Measurements from ENCODE around the gene GDAP1L1. TPM values are rescaled to one million over a fixed set of nuclear protein-coding genes. Genes with fewer than 3 reads are reported as not detected.

GDAP1L1 gene
- total RNA-seq, 2 donors from 2014 or later, result not detected

- Histone ChIP-seq H3K27me3 (no peaks in the 10 kb centered on the region), H3K27ac (no peak overlapping the region), H3K4me3 (no peak overlapping the region), H3K9me3 (no peaks in the 10 kb centered on the region), H3K4me1 (no peaks in the 10 kb centered on the region), H3K36me3 (replicated peaks in 1 of 2; ENCODE audit: insufficient read depth in 1 of 2, low read depth in 2 of 2) (no peaks in the 10 kb centered on the region)
- ATAC-seq (no peak), DNase-seq (no peak)
- TF ChIP-seq POLR2A (IDR thresholded peaks at IDR 0.05) (no peak), CTCF (IDR thresholded peaks at IDR 0.05) (no peak)
- 75 to 84% methylated on average over 14 of the region's 14 CpGs for WGBS, 2 donors
- intact Hi-C loops (cut with DNase I), result no loop called here
These were observed 25.0 kb downstream of the GDAP1L1 start for GRCh38 chr20:44271915-44272663.

GRCh38 chr20:44273231-44274215 lies 26.4 kb downstream of the GDAP1L1 start:
- no peaks in the 10 kb centered on the region for H3K27me3 ChIP-seq
- no peak for ATAC-seq
- H3K27ac ChIP-seq, result no peak overlapping the region
- intact Hi-C loops (cut with DNase I), result no loop called here
- H3K4me3 ChIP-seq, result no peak overlapping the region
- no peak for DNase-seq
- H3K36me3 ChIP-seq (replicated peaks in 1 of 2; ENCODE audit: insufficient read depth in 1 of 2, low read depth in 2 of 2), result no peaks in the 10 kb centered on the region
- H3K4me1 ChIP-seq, result no peaks in the 10 kb centered on the region
- TF ChIP-seq POLR2A (IDR thresholded peaks at IDR 0.05), result no peak
- TF ChIP-seq CTCF (IDR thresholded peaks at IDR 0.05), result no peak
- 90 to 91% methylated on average over 10 of the region's 10 CpGs for WGBS, 2 donors
- H3K9me3 ChIP-seq, result no peaks in the 10 kb centered on the region

- ATAC-seq (no peak), DNase-seq (no peak)
- H3K27me3 ChIP-seq, result no peaks in the 10 kb centered on the region
- no peak overlapping the region for H3K4me3 ChIP-seq
- no peaks in the 10 kb centered on the region for H3K4me1 ChIP-seq
- H3K36me3 ChIP-seq (replicated peaks in 1 of 2; ENCODE audit: insufficient read depth in 1 of 2, low read depth in 2 of 2), result no peaks in the 10 kb centered on the region
- intact Hi-C loops (cut with DNase I), result no loop called here
- H3K9me3 ChIP-seq, result no peaks in the 10 kb centered on the region
- WGBS, 2 donors, result 76 to 81% methylated on average over 11 of the region's 11 CpGs
- TF ChIP-seq POLR2A (IDR thresholded peaks at IDR 0.05), result no peak
- no peak for TF ChIP-seq CTCF (IDR thresholded peaks at IDR 0.05)
- no peak overlapping the region for H3K27ac ChIP-seq
These were observed 27.4 kb downstream of the GDAP1L1 start for GRCh38 chr20:44274303-44275017.

- no peak overlapping the region for H3K27ac ChIP-seq
- H3K36me3 ChIP-seq (replicated peaks in 1 of 2; ENCODE audit: insufficient read depth in 1 of 2, low read depth in 2 of 2), result no peaks in the 10 kb centered on the region
- no peak for TF ChIP-seq POLR2A (IDR thresholded peaks at IDR 0.05)
- no peak for TF ChIP-seq CTCF (IDR thresholded peaks at IDR 0.05)
- ATAC-seq (no peak), DNase-seq (no peak)
- H3K9me3 ChIP-seq, result no peaks in the 10 kb centered on the region
- 86% methylated on average over 10 to 11 of the region's 11 CpGs for WGBS, 2 donors
- H3K4me3 ChIP-seq, result no peak overlapping the region
- intact Hi-C loops (cut with DNase I), result no loop called here
- no peaks in the 10 kb centered on the region for H3K4me1 ChIP-seq
- no peaks in the 10 kb centered on the region for H3K27me3 ChIP-seq
These were observed 32.1 kb downstream of the GDAP1L1 start for GRCh38 chr20:44279228-44279627.

Data from body of pancreas (tissue), 4 donors.